Endothelial cell of umbilical vein (primary cell): Measurements from ENCODE around the gene PKN1.

ENCODE experiments used
- EZH2 ChIP-seq: IDR thresholded peaks from 2 replicates; pipeline ENCODE4 v1.6.1; 2012; ENCODE audit warnings: borderline replicate concordance, low read depth, mild to moderate bottlenecking, moderate library complexity, low read length, inconsistent platforms; ENCODE audit not compliant: severe bottlenecking
- FOS ChIP-seq: IDR thresholded peaks from 2 replicates; pipeline ENCODE4 v1.6.1; 2011; ENCODE audit warnings: mild to moderate bottlenecking, low read length, moderate library complexity, borderline replicate concordance; ENCODE audit not compliant: insufficient read depth
- MYC ChIP-seq: IDR thresholded peaks from one replicate; pipeline ENCODE4 v1.6.1; 2011; ENCODE audit warnings: mild to moderate bottlenecking, low read depth, low read length
- POLR2A ChIP-seq: IDR thresholded peaks from 2 replicates; pipeline ENCODE4 v1.6.1; 2012; ENCODE audit warnings: low read depth, mild to moderate bottlenecking, control low read depth, low read length
- POLR2AphosphoS5 ChIP-seq: IDR thresholded peaks from 2 replicates; pipeline ENCODE4 v1.6.1; 2012; ENCODE audit warnings: low read depth, mild to moderate bottlenecking, control low read depth, low read length, moderate library complexity; ENCODE audit not compliant: insufficient read depth
- TF ChIP-seq, protein P1 (sequence below), 2 donors: IDR thresholded peaks; 1 replicate in 1 of 2; 2 replicates in 1 of 2; pipeline ENCODE4 v1.5.1; 2011; ENCODE audit warnings: low read length in 2 of 2, mild to moderate bottlenecking in 2 of 2, moderate library complexity in 2 of 2, control low read depth in 1 of 2, inconsistent platforms in 1 of 2, low read depth in 1 of 2; ENCODE audit not compliant: insufficient read depth in 1 of 2; ENCODE audit errors: extremely low read depth in 1 of 2
- TF ChIP-seq, protein P2 (sequence below): IDR thresholded peaks from 2 replicates; pipeline ENCODE4 v1.6.1; 2011; ENCODE audit not compliant: insufficient read depth, insufficient read length

DNA sequence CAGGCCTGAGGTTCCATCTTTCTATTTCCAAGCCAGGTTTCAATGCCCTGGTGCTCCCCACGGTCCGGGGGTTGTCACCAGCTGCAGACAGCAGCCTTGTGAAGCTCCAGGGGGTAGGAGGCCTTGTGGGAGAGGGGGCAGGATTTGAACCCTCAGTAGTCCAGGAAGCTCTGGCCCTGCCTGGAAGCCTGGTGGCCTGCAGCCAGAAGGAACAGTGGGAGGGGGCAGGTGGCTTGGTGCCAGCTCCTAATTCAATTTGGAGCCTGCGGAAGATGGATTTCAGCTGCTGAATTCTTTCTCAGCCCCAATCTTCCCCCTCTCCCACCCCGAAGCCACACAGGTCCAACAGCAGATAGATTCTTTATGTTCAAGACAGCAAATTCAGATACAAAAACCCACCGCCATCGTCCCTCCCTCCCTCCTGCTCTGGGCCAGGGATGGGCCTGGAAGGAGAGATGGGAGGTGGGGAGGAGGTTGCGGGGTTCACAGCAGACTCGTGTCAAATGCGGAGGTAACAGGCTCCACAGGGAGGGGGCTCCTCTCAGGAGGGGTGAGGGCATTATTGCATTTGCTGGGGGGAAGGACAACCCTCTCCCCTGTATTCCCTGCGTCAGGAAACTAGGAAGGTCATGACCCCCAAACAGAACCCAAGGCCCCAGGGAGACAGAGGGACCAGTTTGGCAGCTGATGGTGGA is 44.5 kb downstream of the PKN1 start:
- TF ChIP-seq, protein P1, sequence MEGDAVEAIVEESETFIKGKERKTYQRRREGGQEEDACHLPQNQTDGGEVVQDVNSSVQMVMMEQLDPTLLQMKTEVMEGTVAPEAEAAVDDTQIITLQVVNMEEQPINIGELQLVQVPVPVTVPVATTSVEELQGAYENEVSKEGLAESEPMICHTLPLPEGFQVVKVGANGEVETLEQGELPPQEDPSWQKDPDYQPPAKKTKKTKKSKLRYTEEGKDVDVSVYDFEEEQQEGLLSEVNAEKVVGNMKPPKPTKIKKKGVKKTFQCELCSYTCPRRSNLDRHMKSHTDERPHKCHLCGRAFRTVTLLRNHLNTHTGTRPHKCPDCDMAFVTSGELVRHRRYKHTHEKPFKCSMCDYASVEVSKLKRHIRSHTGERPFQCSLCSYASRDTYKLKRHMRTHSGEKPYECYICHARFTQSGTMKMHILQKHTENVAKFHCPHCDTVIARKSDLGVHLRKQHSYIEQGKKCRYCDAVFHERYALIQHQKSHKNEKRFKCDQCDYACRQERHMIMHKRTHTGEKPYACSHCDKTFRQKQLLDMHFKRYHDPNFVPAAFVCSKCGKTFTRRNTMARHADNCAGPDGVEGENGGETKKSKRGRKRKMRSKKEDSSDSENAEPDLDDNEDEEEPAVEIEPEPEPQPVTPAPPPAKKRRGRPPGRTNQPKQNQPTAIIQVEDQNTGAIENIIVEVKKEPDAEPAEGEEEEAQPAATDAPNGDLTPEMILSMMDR (IDR thresholded peaks at IDR 0.05; ENCODE audit: extremely low read depth in 1 of 2, insufficient read depth in 1 of 2, low read depth in 1 of 2, low read length in 2 of 2): no peak
- TF ChIP-seq POLR2A: no peak
- TF ChIP-seq, protein P2, sequence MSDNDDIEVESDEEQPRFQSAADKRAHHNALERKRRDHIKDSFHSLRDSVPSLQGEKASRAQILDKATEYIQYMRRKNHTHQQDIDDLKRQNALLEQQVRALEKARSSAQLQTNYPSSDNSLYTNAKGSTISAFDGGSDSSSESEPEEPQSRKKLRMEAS: no peak
- no peak for TF ChIP-seq FOS
- no peak for TF ChIP-seq EZH2
- no peak for TF ChIP-seq POLR2AphosphoS5
- TF ChIP-seq MYC: no peak
